NCI-H345 treated with DMSO at 0.1 percent for 48 hours (cell line): ENCODE data around the gene WDR73.
"Not testable (repeated sequence)": the region's sequence is repeated elsewhere in the genome, so short reads cannot be mapped to it uniquely, and the experiment has no call there.

ENCODE experiments used
- DNase-seq: peaks from one replicate; lab custom pipeline; 2025; ENCODE audit not compliant: unreplicated experiment; lab: John Stamatoyannopoulos, UW

WDR73 gene

GRCh38 chr15:84658080-84658787 is 4.2 kb upstream of the WDR73 start, which contains the start of gene NMB:
Gene NMB, minus strand, starts transcription at chr15:84658199. Its CDS starts 47 bp downstream, at chr15:84658152.
- DNase-seq: peak; percentile 50

- no peak for DNase-seq
Measured at GRCh38 chr15:84657748-84658079, 3.6 kb upstream of the WDR73 start.

GRCh38 chr15:84656972-84657371 is 2.9 kb upstream of the WDR73 start:
- DNase-seq: no peak

GRCh38 chr15:84654689-84655453 is 788 bp upstream of the WDR73 start:
- DNase-seq: peak; percentile 56

- no peak for DNase-seq
Measured at GRCh38 chr15:84653584-84653909, 536 bp downstream of the WDR73 start.

GRCh38 chr15:84649706-84650105 is 4.4 kb downstream of the WDR73 start:
- no peak for DNase-seq

GRCh38 chr15:84648539-84648938 is 5.5 kb downstream of the WDR73 start:
- DNase-seq: no peak

GRCh38 chr15:84647726-84648125 is 6.4 kb downstream of the WDR73 start:
- DNase-seq: no peak

GRCh38 chr15:84645997-84646396 is 8.1 kb downstream of the WDR73 start:
- DNase-seq: no peak

GRCh38 chr15:84645496-84645895 is 8.6 kb downstream of the WDR73 start:
- DNase-seq: no peak

- DNase-seq: no peak
Measured at GRCh38 chr15:84643838-84644237, 10.2 kb downstream of the WDR73 start.

GRCh38 chr15:84642640-84643039 is 11.4 kb downstream of the WDR73 start:
- not testable (repeated sequence) for DNase-seq

GRCh38 chr15:84641871-84642270 is 12.2 kb downstream of the WDR73 start:
- DNase-seq: not testable (repeated sequence)

GRCh38 chr15:84638103-84638502 is 16.0 kb downstream of the WDR73 start:
- DNase-seq: no peak

GRCh38 chr15:84634228-84634837 is 19.8 kb downstream of the WDR73 start:
- no peak for DNase-seq

- DNase-seq: no peak
Measured at GRCh38 chr15:84633311-84634227, 20.5 kb downstream of the WDR73 start.

- no peak for DNase-seq
Measured at GRCh38 chr15:84631706-84632272, 22.3 kb downstream of the WDR73 start.

- DNase-seq: no peak
Measured at GRCh38 chr15:84629033-84629432, 25.1 kb downstream of the WDR73 start.

GRCh38 chr15:84625123-84625522 is 29.0 kb downstream of the WDR73 start:
- DNase-seq: no peak

GRCh38 chr15:84624359-84624758 is 29.7 kb downstream of the WDR73 start:
- DNase-seq: no peak
